NT2/D1 (cell line): Measurements from ENCODE around the gene AHCTF1.

Experiments used
- YY1 ChIP-seq: IDR thresholded peaks from 2 replicates; pipeline ENCODE4 v1.6.1; 2011; ENCODE audit not compliant: insufficient read length, insufficient read depth
- ZNF274 ChIP-seq: IDR thresholded peaks from 2 replicates; pipeline ENCODE4 v1.6.1; 2011; ENCODE audit warnings: mild to moderate bottlenecking, low read depth, low read length

DNA sequence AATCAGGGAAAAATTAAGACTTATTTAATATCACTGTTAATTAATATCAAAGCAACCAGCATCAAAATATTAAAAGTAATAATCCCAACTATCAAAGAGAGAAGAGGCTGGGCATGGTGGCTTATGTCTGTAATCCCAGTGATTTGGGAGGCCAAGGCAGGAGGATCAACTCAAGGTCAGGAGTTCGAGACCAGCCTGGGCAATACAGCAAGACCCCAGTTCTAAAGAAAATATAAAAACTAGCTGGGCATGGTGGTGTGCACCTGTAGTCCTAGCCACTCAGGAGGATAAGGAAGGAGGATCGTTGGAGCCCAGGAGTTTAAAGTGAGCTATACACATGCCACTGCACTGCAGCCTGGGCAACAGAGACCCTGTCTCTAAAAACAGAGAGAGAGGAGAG, 43.2 kb downstream of the AHCTF1 start:
- no peak for TF ChIP-seq ZNF274
- no peak for TF ChIP-seq YY1
